Liver (tissue), 3 donors: ENCODE results near the gene DOC2B.

Experiments used
- EGR1 ChIP-seq, 2 donors: IDR thresholded peaks; 2 replicates each; pipeline ENCODE4 v1.6.1; 2016 to 2018; ENCODE audit warnings: antibody characterized with exemption in 2 of 2, low read depth in 2 of 2
- GABPA ChIP-seq, 2 donors: IDR thresholded peaks in 1 of 2; conservative IDR thresholded peaks in 1 of 2; 2 replicates each; pipeline ENCODE4 v1.6.1; 2016; ENCODE audit warnings: antibody characterized with exemption in 2 of 2, mild to moderate bottlenecking in 1 of 2, moderate library complexity in 1 of 2
- HNF4A ChIP-seq, 2 donors: conservative IDR thresholded peaks; 2 replicates each; pipeline ENCODE4 v1.6.1; 2016; ENCODE audit warnings: antibody characterized with exemption in 2 of 2, mild to moderate bottlenecking in 2 of 2
- JUND ChIP-seq, 2 donors: IDR thresholded peaks; 2 replicates each; pipeline ENCODE4 v1.6.1; 2016; ENCODE audit warnings: antibody characterized with exemption in 2 of 2
- NR2F2 ChIP-seq: IDR thresholded peaks from 2 replicates; pipeline ENCODE4 v1.6.1; 2016; ENCODE audit warnings: antibody characterized with exemption
- RAD21 ChIP-seq, 2 donors: IDR thresholded peaks; 2 replicates each; pipeline ENCODE4 v1.6.1; 2016; ENCODE audit warnings: antibody characterized with exemption in 2 of 2, mild to moderate bottlenecking in 2 of 2
- SP1 ChIP-seq: IDR thresholded peaks from 2 replicates; pipeline ENCODE4 v1.6.1; 2018; ENCODE audit warnings: antibody characterized with exemption, mild to moderate bottlenecking
- TAF1 ChIP-seq: conservative IDR thresholded peaks from 2 replicates; pipeline ENCODE4 v1.6.1; 2016; ENCODE audit warnings: antibody characterized with exemption, mild to moderate bottlenecking
- TF ChIP-seq, protein P1 (sequence below): IDR thresholded peaks from 2 replicates; pipeline ENCODE4 v1.6.1; 2016; ENCODE audit warnings: antibody characterized with exemption
- TF ChIP-seq, protein P2 (sequence below): fragments of 150-350 bp; IDR thresholded peaks from 2 replicates; pipeline ENCODE4 v1.5.1; 2017; ENCODE audit warnings: improper control_type of control experiment, low read depth, low read length; ENCODE audit not compliant: missing input control
- TF ChIP-seq, protein P3 (sequence below): IDR thresholded peaks from 2 replicates; pipeline ENCODE4 v1.6.1; 2016; ENCODE audit warnings: antibody characterized with exemption
- TF ChIP-seq, protein P4 (sequence below): IDR thresholded peaks from 2 replicates; pipeline ENCODE4 v1.6.1; 2016; ENCODE audit warnings: antibody characterized with exemption, mild to moderate bottlenecking
- TF ChIP-seq, protein P5 (sequence below): IDR thresholded peaks from 2 replicates; pipeline ENCODE4 v1.6.1; 2016; ENCODE audit warnings: antibody characterized with exemption
- donor health status: healthy.
- donor health status: healthy.

DNA sequence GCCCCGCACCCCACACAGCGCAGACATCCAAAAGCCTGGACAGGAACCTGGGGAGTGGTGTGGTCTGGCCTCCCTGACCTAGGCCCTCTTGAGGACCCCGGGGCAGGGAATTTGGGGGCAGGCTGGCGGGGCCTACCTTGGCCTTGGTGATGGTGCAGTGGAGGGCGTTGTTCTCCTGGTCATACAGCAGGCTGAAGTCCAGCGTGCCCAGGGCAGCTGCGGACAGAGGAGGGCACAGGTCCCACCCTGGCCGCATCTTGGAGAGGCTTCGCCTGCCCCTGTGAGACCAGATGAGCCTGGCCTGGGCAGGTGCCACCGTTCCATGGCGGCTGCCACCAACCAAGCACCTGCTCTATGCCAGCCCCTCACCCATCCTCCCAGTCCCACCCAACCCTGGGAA is 9.0 kb downstream of the DOC2B start:
- TF ChIP-seq, protein P1, sequence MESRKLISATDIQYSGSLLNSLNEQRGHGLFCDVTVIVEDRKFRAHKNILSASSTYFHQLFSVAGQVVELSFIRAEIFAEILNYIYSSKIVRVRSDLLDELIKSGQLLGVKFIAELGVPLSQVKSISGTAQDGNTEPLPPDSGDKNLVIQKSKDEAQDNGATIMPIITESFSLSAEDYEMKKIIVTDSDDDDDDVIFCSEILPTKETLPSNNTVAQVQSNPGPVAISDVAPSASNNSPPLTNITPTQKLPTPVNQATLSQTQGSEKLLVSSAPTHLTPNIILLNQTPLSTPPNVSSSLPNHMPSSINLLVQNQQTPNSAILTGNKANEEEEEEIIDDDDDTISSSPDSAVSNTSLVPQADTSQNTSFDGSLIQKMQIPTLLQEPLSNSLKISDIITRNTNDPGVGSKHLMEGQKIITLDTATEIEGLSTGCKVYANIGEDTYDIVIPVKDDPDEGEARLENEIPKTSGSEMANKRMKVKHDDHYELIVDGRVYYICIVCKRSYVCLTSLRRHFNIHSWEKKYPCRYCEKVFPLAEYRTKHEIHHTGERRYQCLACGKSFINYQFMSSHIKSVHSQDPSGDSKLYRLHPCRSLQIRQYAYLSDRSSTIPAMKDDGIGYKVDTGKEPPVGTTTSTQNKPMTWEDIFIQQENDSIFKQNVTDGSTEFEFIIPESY: no peak
- TF ChIP-seq, protein P2, sequence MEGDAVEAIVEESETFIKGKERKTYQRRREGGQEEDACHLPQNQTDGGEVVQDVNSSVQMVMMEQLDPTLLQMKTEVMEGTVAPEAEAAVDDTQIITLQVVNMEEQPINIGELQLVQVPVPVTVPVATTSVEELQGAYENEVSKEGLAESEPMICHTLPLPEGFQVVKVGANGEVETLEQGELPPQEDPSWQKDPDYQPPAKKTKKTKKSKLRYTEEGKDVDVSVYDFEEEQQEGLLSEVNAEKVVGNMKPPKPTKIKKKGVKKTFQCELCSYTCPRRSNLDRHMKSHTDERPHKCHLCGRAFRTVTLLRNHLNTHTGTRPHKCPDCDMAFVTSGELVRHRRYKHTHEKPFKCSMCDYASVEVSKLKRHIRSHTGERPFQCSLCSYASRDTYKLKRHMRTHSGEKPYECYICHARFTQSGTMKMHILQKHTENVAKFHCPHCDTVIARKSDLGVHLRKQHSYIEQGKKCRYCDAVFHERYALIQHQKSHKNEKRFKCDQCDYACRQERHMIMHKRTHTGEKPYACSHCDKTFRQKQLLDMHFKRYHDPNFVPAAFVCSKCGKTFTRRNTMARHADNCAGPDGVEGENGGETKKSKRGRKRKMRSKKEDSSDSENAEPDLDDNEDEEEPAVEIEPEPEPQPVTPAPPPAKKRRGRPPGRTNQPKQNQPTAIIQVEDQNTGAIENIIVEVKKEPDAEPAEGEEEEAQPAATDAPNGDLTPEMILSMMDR: no peak
- TF ChIP-seq HNF4A (conservative IDR thresholded peaks at IDR 0.05) (no peak), TAF1 (no peak), SP1 (no peak), RAD21 (IDR thresholded peaks at IDR 0.05) (no peak), JUND (IDR thresholded peaks at IDR 0.05) (no peak), GABPA (IDR thresholded peaks at IDR 0.05 in 1 of 2, conservative IDR thresholded peaks at IDR 0.05 in 1 of 2) (no peak), NR2F2 (no peak), EGR1 (IDR thresholded peaks at IDR 0.05; ENCODE audit: low read depth in 2 of 2) (no peak)
- TF ChIP-seq, protein P3, sequence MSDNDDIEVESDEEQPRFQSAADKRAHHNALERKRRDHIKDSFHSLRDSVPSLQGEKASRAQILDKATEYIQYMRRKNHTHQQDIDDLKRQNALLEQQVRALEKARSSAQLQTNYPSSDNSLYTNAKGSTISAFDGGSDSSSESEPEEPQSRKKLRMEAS: no peak
- TF ChIP-seq, protein P4, sequence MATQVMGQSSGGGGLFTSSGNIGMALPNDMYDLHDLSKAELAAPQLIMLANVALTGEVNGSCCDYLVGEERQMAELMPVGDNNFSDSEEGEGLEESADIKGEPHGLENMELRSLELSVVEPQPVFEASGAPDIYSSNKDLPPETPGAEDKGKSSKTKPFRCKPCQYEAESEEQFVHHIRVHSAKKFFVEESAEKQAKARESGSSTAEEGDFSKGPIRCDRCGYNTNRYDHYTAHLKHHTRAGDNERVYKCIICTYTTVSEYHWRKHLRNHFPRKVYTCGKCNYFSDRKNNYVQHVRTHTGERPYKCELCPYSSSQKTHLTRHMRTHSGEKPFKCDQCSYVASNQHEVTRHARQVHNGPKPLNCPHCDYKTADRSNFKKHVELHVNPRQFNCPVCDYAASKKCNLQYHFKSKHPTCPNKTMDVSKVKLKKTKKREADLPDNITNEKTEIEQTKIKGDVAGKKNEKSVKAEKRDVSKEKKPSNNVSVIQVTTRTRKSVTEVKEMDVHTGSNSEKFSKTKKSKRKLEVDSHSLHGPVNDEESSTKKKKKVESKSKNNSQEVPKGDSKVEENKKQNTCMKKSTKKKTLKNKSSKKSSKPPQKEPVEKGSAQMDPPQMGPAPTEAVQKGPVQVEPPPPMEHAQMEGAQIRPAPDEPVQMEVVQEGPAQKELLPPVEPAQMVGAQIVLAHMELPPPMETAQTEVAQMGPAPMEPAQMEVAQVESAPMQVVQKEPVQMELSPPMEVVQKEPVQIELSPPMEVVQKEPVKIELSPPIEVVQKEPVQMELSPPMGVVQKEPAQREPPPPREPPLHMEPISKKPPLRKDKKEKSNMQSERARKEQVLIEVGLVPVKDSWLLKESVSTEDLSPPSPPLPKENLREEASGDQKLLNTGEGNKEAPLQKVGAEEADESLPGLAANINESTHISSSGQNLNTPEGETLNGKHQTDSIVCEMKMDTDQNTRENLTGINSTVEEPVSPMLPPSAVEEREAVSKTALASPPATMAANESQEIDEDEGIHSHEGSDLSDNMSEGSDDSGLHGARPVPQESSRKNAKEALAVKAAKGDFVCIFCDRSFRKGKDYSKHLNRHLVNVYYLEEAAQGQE: no peak
- TF ChIP-seq, protein P5, sequence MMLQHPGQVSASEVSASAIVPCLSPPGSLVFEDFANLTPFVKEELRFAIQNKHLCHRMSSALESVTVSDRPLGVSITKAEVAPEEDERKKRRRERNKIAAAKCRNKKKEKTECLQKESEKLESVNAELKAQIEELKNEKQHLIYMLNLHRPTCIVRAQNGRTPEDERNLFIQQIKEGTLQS: no peak
